Calu3 (cell line): ENCODE measurements around the gene EPB41L5. TPM values are rescaled to one million over a fixed set of nuclear protein-coding genes. Genes with fewer than 3 reads are reported as not detected.

Experiments used
- BruUV-seq: library from RNA; stranded (reverse); fragments of 400-500 nt; replicated peaks from 2 replicates; lab custom pipeline; 2021; lab: Mats Ljungman, UMichigan
- CTCF ChIA-PET: fragments of 300-600 bp; sonication (Branson Sonifier 250); formaldehyde crosslinking; loops from one replicate; lab custom pipeline; 2022; ENCODE audit warnings: antibody characterized with exemption; lab: Charles Lee
- DNase-seq: peaks from one replicate; pipeline ENCODE4 v3.0.0; 2022
- H3K27ac Mint-ChIP-seq: one replicate; pipeline ENCODE4 v1.8.0; 2022; ENCODE audit warnings: mixed read lengths; ENCODE audit not compliant: unreplicated experiment
- H3K27me3 Mint-ChIP-seq: one replicate; pipeline ENCODE4 v1.8.0; 2022; ENCODE audit warnings: mixed read lengths; ENCODE audit not compliant: unreplicated experiment
- H3K36me3 Mint-ChIP-seq: one replicate; pipeline ENCODE4 v1.8.0; 2022; ENCODE audit warnings: mild to moderate bottlenecking, moderate library complexity, mixed read lengths; ENCODE audit not compliant: insufficient read depth, unreplicated experiment
- H3K4me1 Mint-ChIP-seq: one replicate; pipeline ENCODE4 v1.8.0; 2022; ENCODE audit warnings: mild to moderate bottlenecking, low read depth, mixed read lengths; ENCODE audit not compliant: unreplicated experiment
- H3K4me3 Mint-ChIP-seq: one replicate; pipeline ENCODE4 v1.8.0; 2022; ENCODE audit warnings: mild to moderate bottlenecking, low read depth, moderate library complexity, mixed read lengths; ENCODE audit not compliant: unreplicated experiment
- H3K9me3 Mint-ChIP-seq: one replicate; pipeline ENCODE4 v1.8.0; 2022; ENCODE audit warnings: low read depth, mixed read lengths; ENCODE audit not compliant: unreplicated experiment
- CTCF ChIP-seq: fragments of 200-600 bp; IDR thresholded peaks from one replicate; pipeline ENCODE4 v1.8.0; 2022; ENCODE audit warnings: antibody characterized with exemption; ENCODE audit not compliant: unreplicated experiment
- intact Hi-C: fragments of 100-400 bp; cut with micrococcal nuclease; formaldehyde crosslinking; loops from one replicate; pipeline ENCODE4 v1.10.0; 2022; ENCODE audit not compliant: unreplicated experiment
- total RNA-seq: library from RNA; stranded (reverse); gene quantifications from 2 replicates; pipeline ENCODE4 v1.2.3, GENCODE V29; 2022

Gene EPB41L5
- total RNA-seq, 1 experiment from 2014 or later = 27.7 TPM

- H3K36me3 Mint-ChIP-seq = no peaks in the 10 kb centered on the region
- BruUV-seq = no TSS peak
- no peaks in the 10 kb centered on the region for H3K9me3 Mint-ChIP-seq
- H3K27me3 Mint-ChIP-seq = no peaks in the 10 kb centered on the region
- no peak for TF ChIP-seq CTCF
- CTCF ChIA-PET = interaction anchor here (0.5 kb wide), 1 partner anchor 1695 kb away, joined by 3 read pairs; no protein-coding TSS in a partner anchor
- no peak overlapping the region for H3K4me3 Mint-ChIP-seq
- intact Hi-C loops = no loop called here
- H3K4me1 Mint-ChIP-seq = no peaks in the 10 kb centered on the region
- no peak overlapping the region for H3K27ac Mint-ChIP-seq
- no peak for DNase-seq
These were observed 197.4 kb downstream of the EPB41L5 start for GRCh38 chr2:120210270-120210693.

- Mint-ChIP-seq H3K27me3 (no peaks in the 10 kb centered on the region), H3K36me3 (peaks cover 29% of the 10 kb centered on the region), H3K9me3 (no peaks in the 10 kb centered on the region), H3K4me3 (no peak overlapping the region), H3K27ac (no peak overlapping the region), H3K4me1 (peaks cover 15% of the 10 kb centered on the region)
- TF ChIP-seq CTCF = no peak
- BruUV-seq = no TSS peak
- intact Hi-C loops = no loop called here
- CTCF ChIA-PET = interaction anchor here (1.3 kb wide), 1 partner anchor 13 kb away, joined by 4 read pairs; no protein-coding TSS in a partner anchor
- no peak for DNase-seq
These were observed 205.3 kb downstream of the EPB41L5 start for GRCh38 chr2:120218181-120218580.

GRCh38 chr2:120219291-120219690 lies 206.4 kb downstream of the EPB41L5 start:
- H3K27ac Mint-ChIP-seq = no peak overlapping the region
- CTCF ChIA-PET = interaction anchor here (0.6 kb wide), 1 partner anchor 28 kb away, joined by 3 read pairs; no protein-coding TSS in a partner anchor
- peaks cover 40% of the 10 kb centered on the region for H3K36me3 Mint-ChIP-seq
- H3K27me3 Mint-ChIP-seq = no peaks in the 10 kb centered on the region
- intact Hi-C loops = no loop called here
- H3K4me3 Mint-ChIP-seq = no peak overlapping the region
- peaks cover 15% of the 10 kb centered on the region for H3K4me1 Mint-ChIP-seq
- no TSS peak for BruUV-seq
- no peak for TF ChIP-seq CTCF
- no peaks in the 10 kb centered on the region for H3K9me3 Mint-ChIP-seq
- DNase-seq = no peak

GRCh38 chr2:120219766-120220165 lies 206.9 kb downstream of the EPB41L5 start:
- Mint-ChIP-seq H3K36me3 (peaks cover 42% of the 10 kb centered on the region), H3K27me3 (no peaks in the 10 kb centered on the region), H3K9me3 (no peaks in the 10 kb centered on the region), H3K4me3 (no peak overlapping the region), H3K4me1 (peaks cover 15% of the 10 kb centered on the region), H3K27ac (no peak overlapping the region)
- no TSS peak for BruUV-seq
- intact Hi-C loops = no loop called here
- CTCF ChIA-PET = no interaction called here
- TF ChIP-seq CTCF = no peak
- no peak for DNase-seq
